ENCODE measurements around the gene PGAP2.

The PGAP2 gene

GRCh38 chr11:3822312-3822711, 14.0 kb downstream of the PGAP2 start:
- no peak for DNase-seq (ENCODE audit: low read depth)
- TF ChIP-seq POLR2A (IDR thresholded peaks at IDR 0.05; ENCODE audit: extremely low read depth, insufficient read length) (no peak), MYC (IDR thresholded peaks at IDR 0.05; ENCODE audit: low read depth, low read length) (no peak), MAX (IDR thresholded peaks at IDR 0.05; ENCODE audit: low read depth, low read length) (no peak)
- TF ChIP-seq, protein P1, sequence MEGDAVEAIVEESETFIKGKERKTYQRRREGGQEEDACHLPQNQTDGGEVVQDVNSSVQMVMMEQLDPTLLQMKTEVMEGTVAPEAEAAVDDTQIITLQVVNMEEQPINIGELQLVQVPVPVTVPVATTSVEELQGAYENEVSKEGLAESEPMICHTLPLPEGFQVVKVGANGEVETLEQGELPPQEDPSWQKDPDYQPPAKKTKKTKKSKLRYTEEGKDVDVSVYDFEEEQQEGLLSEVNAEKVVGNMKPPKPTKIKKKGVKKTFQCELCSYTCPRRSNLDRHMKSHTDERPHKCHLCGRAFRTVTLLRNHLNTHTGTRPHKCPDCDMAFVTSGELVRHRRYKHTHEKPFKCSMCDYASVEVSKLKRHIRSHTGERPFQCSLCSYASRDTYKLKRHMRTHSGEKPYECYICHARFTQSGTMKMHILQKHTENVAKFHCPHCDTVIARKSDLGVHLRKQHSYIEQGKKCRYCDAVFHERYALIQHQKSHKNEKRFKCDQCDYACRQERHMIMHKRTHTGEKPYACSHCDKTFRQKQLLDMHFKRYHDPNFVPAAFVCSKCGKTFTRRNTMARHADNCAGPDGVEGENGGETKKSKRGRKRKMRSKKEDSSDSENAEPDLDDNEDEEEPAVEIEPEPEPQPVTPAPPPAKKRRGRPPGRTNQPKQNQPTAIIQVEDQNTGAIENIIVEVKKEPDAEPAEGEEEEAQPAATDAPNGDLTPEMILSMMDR (IDR thresholded peaks at IDR 0.05; ENCODE audit: low read depth, low read length) = no peak
- H3K4me3 ChIP-seq (ENCODE audit: low read depth, low read length) = no peak overlapping the region

DNA sequence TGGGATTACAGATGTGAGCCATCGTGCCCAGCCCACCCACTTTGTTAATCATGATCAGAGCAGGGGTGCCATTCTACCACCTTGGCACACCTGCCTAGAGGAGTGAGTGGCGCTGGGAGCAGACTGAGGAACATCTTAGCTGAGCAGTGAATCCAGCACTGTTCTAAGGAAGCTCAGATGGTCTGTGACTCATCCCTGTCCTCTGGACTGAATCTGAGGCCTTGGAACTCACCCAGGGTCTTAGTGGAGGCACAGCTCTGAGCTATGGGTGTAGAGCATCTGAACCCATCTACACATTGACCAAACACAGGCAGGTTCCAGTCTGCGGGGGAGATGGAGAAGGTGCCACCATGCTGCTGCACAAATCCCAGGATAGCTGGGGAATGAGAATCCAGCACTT, 14.9 kb downstream of the PGAP2 start:
- no peak for TF ChIP-seq MAX (IDR thresholded peaks at IDR 0.05; ENCODE audit: low read depth, low read length)
- TF ChIP-seq, protein P1 (IDR thresholded peaks at IDR 0.05; ENCODE audit: low read depth, low read length) = no peak
- TF ChIP-seq POLR2A (IDR thresholded peaks at IDR 0.05; ENCODE audit: extremely low read depth, insufficient read length) = no peak
- no peak for TF ChIP-seq MYC (IDR thresholded peaks at IDR 0.05; ENCODE audit: low read depth, low read length)
- no peak for DNase-seq (ENCODE audit: low read depth)
- no peak overlapping the region for H3K4me3 ChIP-seq (ENCODE audit: low read depth, low read length)

GRCh38 chr11:3823762-3824506, 15.6 kb downstream of the PGAP2 start:
- TF ChIP-seq MAX (IDR thresholded peaks at IDR 0.05; ENCODE audit: low read depth, low read length) (no peak), POLR2A (IDR thresholded peaks at IDR 0.05; ENCODE audit: extremely low read depth, insufficient read length) (no peak), MYC (IDR thresholded peaks at IDR 0.05; ENCODE audit: low read depth, low read length) (no peak)
- TF ChIP-seq, protein P1 (IDR thresholded peaks at IDR 0.05; ENCODE audit: low read depth, low read length) = no peak
- no peak overlapping the region for H3K4me3 ChIP-seq (ENCODE audit: low read depth, low read length)
- no peak for DNase-seq (ENCODE audit: low read depth)

GRCh38 chr11:3824714-3825472, 16.5 kb downstream of the PGAP2 start:
- peak; percentile 89 for DNase-seq (ENCODE audit: low read depth)
- TF ChIP-seq POLR2A (IDR thresholded peaks at IDR 0.05; ENCODE audit: extremely low read depth, insufficient read length) = no peak
- TF ChIP-seq, protein P1 (IDR thresholded peaks at IDR 0.05; ENCODE audit: low read depth, low read length) = peak; percentile 97
- peak; percentile 46; the same call in 1 of the 2 replicates for TF ChIP-seq MYC (IDR thresholded peaks at IDR 0.05; ENCODE audit: low read depth, low read length)
- 0 out of 2 replicates have a peak, but pooled peaks have one; percentile 33 for TF ChIP-seq MAX (IDR thresholded peaks at IDR 0.05; ENCODE audit: low read depth, low read length)
- no peak overlapping the region for H3K4me3 ChIP-seq (ENCODE audit: low read depth, low read length)

- TF ChIP-seq MYC (IDR thresholded peaks at IDR 0.05; ENCODE audit: low read depth, low read length) (no peak), POLR2A (IDR thresholded peaks at IDR 0.05; ENCODE audit: extremely low read depth, insufficient read length) (no peak), MAX (IDR thresholded peaks at IDR 0.05; ENCODE audit: low read depth, low read length) (no peak)
- TF ChIP-seq, protein P1 (IDR thresholded peaks at IDR 0.05; ENCODE audit: low read depth, low read length) = no peak
- H3K4me3 ChIP-seq (ENCODE audit: low read depth, low read length) = no peak overlapping the region
- no peak for DNase-seq (ENCODE audit: low read depth)
These were observed 17.3 kb downstream of the PGAP2 start for GRCh38 chr11:3825473-3826154.

Data from NB4 (cell line).